Activated CD8-positive, alpha-beta memory T cell treated with anti-CD3 and anti-CD28 coated beads, Interleukin-2, amount 50 U/mL, for 4 hours (primary cell): ENCODE data around the gene ACVR1B.

Source experiments
- DNase-seq: peaks from one replicate; pipeline ENCODE4 v3.0.0-alpha.2; 2020

ACVR1B gene

GRCh38 chr12:51917746-51918453, 33.6 kb upstream of the ACVR1B start:
- no peak for DNase-seq

GRCh38 chr12:51920046-51920445, 31.5 kb upstream of the ACVR1B start:
- DNase-seq: no peak

DNA sequence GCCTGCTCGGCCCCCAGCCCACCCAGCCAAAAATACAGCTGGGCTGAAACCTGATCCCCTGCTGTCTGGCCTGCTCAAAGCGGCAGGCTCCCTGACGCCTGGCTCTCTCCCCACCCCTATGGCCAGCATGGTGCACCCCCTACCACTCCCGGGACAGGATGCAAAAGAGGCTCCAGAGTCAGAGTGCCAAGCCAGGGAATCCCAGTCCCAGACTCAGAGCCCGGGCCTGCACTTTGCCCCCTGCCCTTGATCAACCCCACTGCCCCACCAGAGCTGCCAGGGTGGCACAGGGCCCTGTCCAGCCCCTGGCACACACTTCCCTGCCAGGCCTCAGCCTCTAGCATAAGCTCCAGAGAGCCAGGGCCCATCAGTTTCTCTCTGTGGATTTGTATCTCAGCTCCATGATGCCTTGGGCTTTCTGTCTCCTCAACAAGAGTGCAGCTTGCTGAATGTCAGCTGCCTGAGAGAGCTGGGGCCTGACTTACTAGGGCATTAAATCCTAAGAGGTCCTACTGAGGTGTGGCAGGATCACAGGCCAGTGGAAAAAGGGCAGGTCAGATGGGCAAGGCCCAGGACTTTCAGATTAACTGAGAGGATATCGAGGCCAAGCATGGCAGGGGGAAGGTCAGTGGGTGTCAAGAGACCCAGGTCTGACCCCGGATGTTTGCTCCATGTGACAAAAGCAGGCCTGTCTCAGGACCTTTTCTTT, 30.3 kb upstream of the ACVR1B start:
- DNase-seq: no peak

- no peak for DNase-seq
Measured at GRCh38 chr12:51922146-51922545, 29.4 kb upstream of the ACVR1B start.

DNA sequence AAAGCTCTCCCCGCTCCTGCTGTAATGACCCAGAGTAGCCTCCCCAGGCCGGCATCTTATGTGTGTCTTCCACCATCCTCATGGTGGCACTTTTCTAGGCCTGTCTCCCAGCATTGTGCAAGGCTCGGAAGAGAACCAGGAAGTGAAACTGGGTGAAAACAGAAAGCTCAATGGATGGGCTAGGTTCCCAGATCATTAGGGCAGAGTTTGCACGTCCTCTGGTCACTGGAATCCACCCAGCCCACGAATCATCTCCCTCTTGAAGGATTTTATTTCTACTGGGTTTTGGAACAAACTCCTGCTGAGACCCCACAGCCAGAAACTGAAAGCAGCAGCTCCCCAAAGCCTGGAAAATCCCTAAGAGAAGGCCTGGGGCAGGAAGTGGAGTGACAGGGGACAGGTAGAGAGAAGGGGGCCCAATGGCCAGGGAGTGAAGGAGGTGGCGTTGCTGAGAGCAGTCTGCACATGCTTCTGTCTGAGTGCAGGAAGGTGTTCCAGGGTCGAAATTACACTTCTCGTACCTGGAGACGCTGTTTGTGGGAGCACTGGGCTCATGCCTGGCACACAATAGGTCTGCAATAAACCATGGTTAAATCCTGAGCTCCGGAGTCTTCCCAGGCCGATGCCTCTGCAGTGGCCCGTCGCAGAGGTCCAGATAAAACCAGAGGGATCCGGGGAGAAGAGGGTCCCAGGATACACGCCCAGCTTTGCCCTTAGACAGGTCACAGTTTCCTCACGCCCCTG, 28.6 kb upstream of the ACVR1B start:
- no peak for DNase-seq

DNA sequence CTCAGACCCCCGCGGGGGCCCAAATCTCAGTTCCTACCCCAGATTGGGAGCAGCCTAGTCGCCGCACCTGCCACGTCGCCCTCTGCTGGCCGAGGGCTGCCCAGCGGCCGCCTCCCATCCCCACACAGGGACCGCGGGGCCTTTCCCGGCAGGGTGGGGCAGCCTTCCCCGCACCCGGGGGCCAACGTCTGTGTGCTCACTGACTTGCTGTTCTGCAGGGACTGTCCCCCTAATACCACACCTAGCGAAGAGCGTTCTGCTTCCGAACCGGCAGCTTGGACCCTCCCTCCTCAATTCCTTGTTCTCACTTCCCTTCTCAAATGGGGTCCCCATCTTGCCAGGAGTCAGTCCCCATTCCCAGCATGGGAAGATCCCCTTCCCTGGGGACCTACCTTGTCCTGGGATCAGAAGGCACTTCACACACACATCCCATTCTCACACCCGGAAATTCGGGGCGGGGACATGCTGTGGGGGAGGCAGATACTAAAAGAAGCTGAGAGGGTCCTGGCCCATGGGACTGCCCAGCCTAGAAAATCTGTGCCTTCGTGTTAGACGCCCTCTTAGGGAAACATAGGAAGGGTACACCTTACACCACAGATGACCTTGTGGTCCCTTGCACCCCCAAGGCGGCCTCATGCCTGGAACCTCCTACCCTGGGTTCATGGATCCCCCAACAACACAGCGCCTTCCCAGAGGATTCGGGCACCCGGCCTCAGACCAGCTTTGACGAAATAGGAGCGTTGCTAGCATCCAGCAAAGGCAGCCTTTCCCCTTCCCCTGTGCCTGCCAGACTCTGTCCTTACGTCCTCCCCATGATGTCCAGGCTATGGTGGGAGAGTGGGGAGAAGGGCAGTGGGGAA, 27.8 kb upstream of the ACVR1B start:
- peak; percentile 66 for DNase-seq

DNA sequence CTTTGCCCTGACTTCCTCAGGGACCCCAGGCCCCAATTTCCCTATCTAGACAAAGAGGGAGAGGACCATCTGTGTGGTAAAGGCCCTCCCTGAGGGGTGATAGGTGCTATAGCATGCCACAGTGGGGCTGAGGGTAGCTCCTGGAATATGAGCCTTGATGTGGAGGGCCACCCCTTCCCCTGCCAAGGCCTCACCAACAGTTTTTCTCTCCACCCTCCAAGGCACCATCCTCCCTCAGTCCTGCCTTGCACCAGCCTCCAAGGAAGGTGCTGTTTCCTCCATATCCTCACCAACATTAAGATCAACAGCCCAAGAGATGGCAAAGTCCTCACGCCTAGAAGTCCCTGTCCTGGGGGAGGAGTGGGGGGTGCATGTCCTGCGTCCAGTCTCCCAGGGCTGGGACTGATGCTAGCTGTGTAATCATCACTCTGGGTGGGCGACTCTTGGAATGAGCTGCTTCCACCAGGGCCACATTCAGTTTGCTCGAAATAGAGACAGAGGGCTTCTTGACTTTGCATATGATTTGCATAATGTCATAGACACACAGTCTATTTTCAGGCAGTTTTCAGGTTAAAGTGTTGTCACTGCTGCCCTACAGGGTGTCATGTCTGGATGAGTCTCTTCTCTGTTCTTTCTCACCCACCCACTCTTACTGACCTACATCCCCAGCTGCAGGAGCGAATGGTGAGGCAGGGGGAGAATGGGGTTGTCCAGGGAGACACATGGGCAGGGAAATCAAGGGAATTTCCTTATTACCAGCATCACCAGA, 26.8 kb upstream of the ACVR1B start:
- no peak for DNase-seq

- no peak for DNase-seq
Measured at GRCh38 chr12:51925346-51926063, 26.0 kb upstream of the ACVR1B start.

GRCh38 chr12:51926064-51926632, 25.4 kb upstream of the ACVR1B start:
- no peak for DNase-seq

DNA sequence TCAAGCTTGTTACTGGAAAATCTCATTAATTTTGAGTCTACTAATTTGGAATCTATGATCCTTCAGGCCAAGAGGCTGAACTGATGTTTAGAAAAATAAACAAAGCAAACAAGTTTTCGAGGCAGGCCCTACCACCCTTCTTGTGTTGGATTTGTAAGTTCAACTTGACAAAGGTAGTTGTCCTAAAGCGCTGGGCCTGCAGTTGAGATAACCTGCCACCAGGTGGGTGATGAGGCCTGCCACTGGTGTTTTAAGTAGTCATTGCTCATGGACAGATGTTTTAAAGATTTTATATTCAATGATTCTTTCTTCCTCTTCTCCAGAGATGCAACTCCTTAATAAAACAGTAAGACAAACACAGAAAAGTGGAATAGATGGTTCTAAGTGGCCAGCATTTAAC, 24.8 kb upstream of the ACVR1B start:
- peak; percentile 61 for DNase-seq

DNA sequence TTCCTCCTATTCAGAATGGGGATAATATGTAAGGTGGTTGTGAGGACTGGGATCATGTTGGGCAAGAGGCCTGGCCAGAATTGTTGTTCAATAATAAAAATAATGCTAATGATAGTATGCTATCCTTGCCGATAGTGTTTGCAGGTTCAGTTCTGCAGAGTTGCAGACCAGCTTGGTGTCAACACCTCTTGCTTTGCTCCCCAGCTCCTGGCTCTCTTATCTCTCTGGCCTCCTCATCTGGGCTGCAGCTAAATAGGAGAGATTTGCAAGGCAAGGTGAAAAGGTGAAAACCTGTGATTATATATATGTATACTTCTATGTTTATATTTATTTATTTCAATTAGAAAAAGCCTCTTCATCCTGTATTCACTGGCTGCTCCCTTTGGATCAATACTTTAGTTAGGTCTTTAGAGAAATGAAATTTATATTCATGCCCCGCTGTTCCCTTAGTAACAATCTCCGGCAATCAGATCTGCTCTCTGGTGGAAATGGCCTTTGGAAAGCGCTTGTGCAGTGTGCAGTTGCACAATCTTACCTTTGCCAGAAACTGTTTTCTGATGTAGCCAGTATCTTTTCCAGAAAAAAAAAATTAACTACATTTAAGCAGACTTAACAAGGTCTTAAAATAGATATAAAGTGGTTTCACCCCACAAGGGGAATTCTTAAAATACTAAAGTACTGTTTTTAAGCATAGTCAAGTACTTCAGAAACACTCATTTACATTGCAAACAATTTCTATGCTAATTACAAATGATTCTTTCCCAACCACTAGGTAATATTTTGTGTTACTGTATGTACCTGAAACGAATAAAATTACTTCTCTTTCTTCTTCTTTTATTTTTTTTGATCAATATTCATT, 19.1 kb upstream of the ACVR1B start:
- no peak for DNase-seq

DNA sequence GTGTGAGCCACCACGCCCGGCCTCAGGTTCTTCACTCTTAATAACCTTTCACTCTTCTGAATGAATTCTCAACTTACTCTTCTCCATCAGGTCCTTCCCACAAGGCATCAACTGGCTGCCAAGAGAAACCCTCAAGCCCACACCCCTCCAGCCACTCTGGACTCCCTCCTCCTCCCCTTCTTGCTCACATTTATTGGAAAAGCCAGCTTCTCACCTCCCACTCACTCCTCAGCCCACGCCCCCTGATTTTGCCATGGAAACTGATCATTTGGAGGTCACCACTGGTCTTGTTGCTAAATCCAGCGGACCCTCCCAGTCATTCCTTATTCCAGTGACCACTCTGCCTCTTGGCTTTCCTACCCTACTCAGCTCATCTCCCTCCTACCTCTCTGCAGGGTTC, 17.4 kb upstream of the ACVR1B start:
- no peak for DNase-seq

- no peak for DNase-seq
Measured at GRCh38 chr12:51937926-51938325, 13.6 kb upstream of the ACVR1B start.

DNA sequence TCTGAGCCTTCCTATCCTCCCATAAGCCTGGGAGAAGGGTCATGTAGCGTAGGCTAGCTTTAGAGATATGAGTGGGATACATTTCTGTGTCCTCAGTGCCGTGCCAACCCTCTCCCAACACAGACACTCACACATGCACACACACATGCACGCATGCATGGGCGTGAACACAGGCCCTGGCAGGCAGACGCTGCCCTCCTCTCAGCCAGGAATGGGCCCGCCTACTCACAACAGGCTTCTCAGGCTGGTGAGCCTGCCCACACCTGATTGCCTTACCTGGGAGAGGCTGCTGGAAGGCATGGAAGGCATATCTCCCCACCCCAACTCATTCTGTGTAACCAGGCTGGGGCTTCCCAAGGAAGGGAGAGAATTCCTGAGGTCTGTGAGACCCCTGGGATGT, 12.8 kb upstream of the ACVR1B start:
- no peak for DNase-seq

DNA sequence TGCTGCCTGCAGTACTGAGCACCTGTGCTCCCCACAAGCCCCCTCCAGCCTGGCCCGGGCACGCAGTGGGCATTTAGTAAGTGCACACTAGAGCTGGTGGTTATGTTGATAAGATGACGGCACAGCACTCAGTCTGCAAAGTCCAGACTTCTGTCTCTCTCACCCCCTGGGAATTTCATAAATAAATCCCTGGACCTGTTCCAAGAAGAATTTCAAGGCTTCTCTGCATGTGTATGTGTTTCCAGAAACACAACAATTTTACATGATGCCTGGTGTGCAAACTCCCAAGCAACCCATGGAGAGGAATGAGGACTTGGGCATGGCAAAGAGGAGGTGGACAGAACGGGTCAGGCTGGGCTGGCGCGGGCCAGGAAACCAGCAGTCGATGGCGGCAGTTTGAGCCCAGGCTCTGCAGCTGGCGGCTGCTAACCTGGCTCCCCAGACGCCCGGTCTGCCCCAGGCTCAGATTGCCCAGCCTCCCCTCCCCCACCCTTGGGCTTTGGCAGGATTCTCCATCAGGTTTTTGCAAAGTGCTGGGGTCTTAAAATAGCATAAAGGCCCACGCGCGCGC, 10.4 kb upstream of the ACVR1B start:
- no peak for DNase-seq

GRCh38 chr12:51941604-51942003, 9.9 kb upstream of the ACVR1B start:
- DNase-seq: no peak

DNA sequence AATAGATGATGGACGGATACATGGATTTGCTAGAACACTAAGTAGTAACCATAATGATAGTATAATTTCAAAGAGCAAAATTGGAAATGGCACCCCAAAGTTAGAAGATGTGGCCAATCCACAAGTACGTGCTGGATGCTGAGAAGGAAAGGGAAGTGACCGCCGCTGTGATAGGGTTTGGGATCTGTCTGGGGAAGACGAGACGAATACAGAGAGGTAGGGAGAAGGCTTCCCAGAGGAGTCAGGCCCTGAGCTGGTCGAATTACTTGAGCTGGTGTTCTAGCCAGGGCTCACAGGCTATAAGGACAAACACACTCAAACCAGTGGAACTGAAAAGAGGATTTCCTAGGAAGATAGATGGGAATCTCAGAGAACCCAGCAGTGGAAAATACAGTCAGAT, 9.4 kb upstream of the ACVR1B start:
- DNase-seq: no peak

DNA sequence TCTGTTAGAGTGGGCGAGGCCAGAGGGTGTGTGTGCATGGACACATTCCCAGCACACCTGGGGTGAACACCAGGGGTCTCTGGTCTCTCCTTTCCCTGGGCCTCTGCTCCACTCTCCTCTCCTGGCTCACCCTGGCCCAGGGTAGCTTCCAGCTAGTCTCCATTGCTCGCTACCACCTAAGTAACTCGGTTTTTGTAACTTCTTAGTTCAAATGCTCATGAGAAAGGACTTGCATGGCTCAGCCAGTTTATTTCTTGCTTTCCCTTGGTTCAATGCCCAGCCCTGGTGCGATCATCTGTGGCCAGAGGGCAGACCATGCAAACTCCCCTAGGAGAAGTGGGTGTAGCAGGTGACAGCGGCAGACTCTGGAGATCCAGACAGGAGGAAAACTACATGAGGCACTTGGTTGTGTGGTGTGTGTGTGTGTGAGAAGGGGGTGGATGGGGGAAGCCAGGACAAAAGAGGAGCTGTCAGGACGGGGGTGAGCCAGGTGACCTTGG, 8.9 kb upstream of the ACVR1B start:
- no peak for DNase-seq

GRCh38 chr12:51943346-51943745, 8.2 kb upstream of the ACVR1B start:
- no peak for DNase-seq
